Measurements from ENCODE around the gene PRPF31. TPM values are rescaled to one million over a fixed set of nuclear protein-coding genes. Genes with fewer than 3 reads are reported as not detected.

The PRPF31 gene
- total and polyA plus RNA-seq, 2 of the 4 experiments (the other 2 are of a cell fraction) = 65.4 to 66.1 TPM

DNA sequence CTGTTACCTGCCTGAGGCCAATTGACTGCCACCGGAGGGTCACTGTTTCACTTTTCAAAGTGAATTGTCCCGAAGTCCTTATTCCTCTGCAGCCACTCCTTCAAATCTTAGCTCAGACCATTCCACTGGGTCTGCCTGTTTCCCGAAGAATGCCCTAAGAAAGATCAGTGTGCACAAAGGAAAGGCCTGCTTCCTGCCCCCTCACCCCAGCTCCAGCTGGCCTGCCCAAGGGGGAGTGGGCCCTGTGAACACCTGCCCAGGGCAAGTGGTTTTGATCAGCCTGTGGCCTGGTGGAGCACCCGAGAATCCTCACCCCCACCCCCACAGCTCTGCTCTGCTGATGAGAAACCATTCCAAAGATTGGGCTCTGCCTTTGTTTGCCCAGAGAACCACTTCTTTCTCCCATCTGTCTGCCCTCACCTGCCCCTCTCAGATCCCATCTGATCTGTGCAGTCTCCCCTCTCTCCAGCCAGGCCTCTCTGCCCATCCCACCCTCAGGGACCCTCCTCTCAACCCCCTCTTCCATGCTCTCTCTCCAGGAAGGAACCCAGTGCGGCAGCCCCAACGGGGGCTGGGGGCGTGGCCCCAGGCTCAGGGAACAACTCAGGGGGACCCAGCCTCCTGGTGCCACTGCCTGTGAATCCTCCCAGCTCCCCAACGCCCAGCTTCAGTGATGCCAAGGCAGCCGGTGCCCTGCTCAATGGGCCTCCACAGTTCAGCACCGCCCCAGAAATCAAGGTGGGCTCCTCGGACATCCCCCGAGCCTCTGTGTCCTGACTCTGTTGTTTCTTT, 33.7 kb downstream of the PRPF31 start:
- TF ChIP-seq POLR2A (IDR thresholded peaks at IDR 0.05; ENCODE audit: low read depth, low read length) (no peak), RAD21 (IDR thresholded peaks at IDR 0.05; ENCODE audit: low read length) (no peak), MXI1 (IDR thresholded peaks at IDR 0.05; ENCODE audit: borderline replicate concordance, low read depth, low read length) (no peak), SMC3 (IDR thresholded peaks at IDR 0.05; ENCODE audit: low read depth, low read length) (no peak), FOS (IDR thresholded peaks at IDR 0.05; ENCODE audit: low read depth, low read length) (no peak), RCOR1 (IDR thresholded peaks at IDR 0.05; ENCODE audit: insufficient replicate concordance, low read length) (no peak), CEBPB (IDR thresholded peaks at IDR 0.05; ENCODE audit: low read depth, low read length) (no peak), CHD1 (IDR thresholded peaks at IDR 0.05; ENCODE audit: low read depth, low read length) (no peak)
- TF ChIP-seq, protein P1, sequence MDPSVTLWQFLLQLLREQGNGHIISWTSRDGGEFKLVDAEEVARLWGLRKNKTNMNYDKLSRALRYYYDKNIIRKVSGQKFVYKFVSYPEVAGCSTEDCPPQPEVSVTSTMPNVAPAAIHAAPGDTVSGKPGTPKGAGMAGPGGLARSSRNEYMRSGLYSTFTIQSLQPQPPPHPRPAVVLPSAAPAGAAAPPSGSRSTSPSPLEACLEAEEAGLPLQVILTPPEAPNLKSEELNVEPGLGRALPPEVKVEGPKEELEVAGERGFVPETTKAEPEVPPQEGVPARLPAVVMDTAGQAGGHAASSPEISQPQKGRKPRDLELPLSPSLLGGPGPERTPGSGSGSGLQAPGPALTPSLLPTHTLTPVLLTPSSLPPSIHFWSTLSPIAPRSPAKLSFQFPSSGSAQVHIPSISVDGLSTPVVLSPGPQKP (IDR thresholded peaks at IDR 0.05; ENCODE audit: borderline replicate concordance, low read depth, low read length) = no peak
- TF ChIP-seq, protein P2, sequence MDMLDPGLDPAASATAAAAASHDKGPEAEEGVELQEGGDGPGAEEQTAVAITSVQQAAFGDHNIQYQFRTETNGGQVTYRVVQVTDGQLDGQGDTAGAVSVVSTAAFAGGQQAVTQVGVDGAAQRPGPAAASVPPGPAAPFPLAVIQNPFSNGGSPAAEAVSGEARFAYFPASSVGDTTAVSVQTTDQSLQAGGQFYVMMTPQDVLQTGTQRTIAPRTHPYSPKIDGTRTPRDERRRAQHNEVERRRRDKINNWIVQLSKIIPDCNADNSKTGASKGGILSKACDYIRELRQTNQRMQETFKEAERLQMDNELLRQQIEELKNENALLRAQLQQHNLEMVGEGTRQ (IDR thresholded peaks at IDR 0.05; ENCODE audit: low read depth, low read length) = no peak
- no peak overlapping the region for H3K4me3 ChIP-seq (ENCODE audit: insufficient read depth, low read depth, low read length)
- peaks cover 11% of the 10 kb centered on the region; the same call in 1 of the 2 replicates for H4K20me1 ChIP-seq (ENCODE audit: insufficient read depth, low read length)
- H2BK120ac ChIP-seq (ENCODE audit: low read depth, low read length) = no peak overlapping the region
- H2BK5ac ChIP-seq (ENCODE audit: low read depth, low read length, poor library complexity, severe bottlenecking) = no peak overlapping the region
- no peak overlapping the region for H3K18ac ChIP-seq (ENCODE audit: low read depth, low read length)
- H3K27me3 ChIP-seq (ENCODE audit: control insufficient read depth, insufficient read depth, low read length) = no peaks in the 10 kb centered on the region
- peaks cover 88% of the 10 kb centered on the region for H3K36me3 ChIP-seq (ENCODE audit: control insufficient read depth, insufficient read depth, low read length)
- CTCF ChIA-PET = no interaction called here
- no peak overlapping the region for H2AK5ac ChIP-seq (ENCODE audit: low read depth, low read length)
- no TSS peak for BruUV-seq (replicated peaks)
- H4K8ac ChIP-seq (ENCODE audit: low read depth in 2 of 2, low read length in 2 of 2) = no peak overlapping the region
- peaks cover 8 to 18% of the 10 kb centered on the region in 2 experiments; a peak in 3 of 4 replicates for H3K79me1 ChIP-seq (ENCODE audit: low read depth in 1 of 2, low read length in 2 of 2)
- DNase-seq (no peak), ATAC-seq (ENCODE audit: low read depth) (no peak)
- no peak overlapping the region for H3K14ac ChIP-seq (replicated peaks; ENCODE audit: low read depth, low read length)
- H2AFZ ChIP-seq (replicated peaks; ENCODE audit: low read length, poor library complexity) = no peak overlapping the region
- H3K23ac ChIP-seq (ENCODE audit: low read depth, low read length) = no peak overlapping the region
- no peaks in the 10 kb centered on the region for H3K9me3 ChIP-seq (ENCODE audit: control insufficient read depth, insufficient read depth, low read length)
- H3K9ac ChIP-seq (ENCODE audit: low read depth, low read length) = no peak overlapping the region
- 89% methylated on average over 9 of the region's 12 CpGs; no CpG with 5 or more reads in 1 of the 2 experiments for whole genome bisulfite sequencing, 2 experiments (ENCODE audit: extremely low coverage in 2 of 2, insufficient read length in 1 of 2)
- H4K5ac ChIP-seq (ENCODE audit: low read depth, low read length) = no peak overlapping the region
- no peak overlapping the region for H2AK9ac ChIP-seq (replicated peaks; ENCODE audit: low read depth, low read length, poor library complexity)
- no peaks in the 10 kb centered on the region for H3K4me1 ChIP-seq (ENCODE audit: control insufficient read depth, insufficient read depth, low read length)
- H3K9me1 ChIP-seq (ENCODE audit: insufficient read depth, low read length) = no peaks in the 10 kb centered on the region
- dilution Hi-C loops (cut with HindIII; ENCODE audit: low sequenced_read_pairs, unreplicated experiment) = no loop called here
- H3K4me2 ChIP-seq (ENCODE audit: low read depth, low read length) = no peak overlapping the region
- H4K91ac ChIP-seq (ENCODE audit: insufficient read depth, low read depth, low read length) = no peak overlapping the region
- intact Hi-C loops (cut with micrococcal nuclease) = no loop called here
- in situ Hi-C loops (cut with MboI; ENCODE audit: low sequenced_read_pairs) = loop anchor here (25.0 kb wide), 1 partner anchor 1513 kb away; the partner anchor contains the start of gene U2AF2
- no peak overlapping the region for H3K4ac ChIP-seq (ENCODE audit: low read depth, low read length)
- POLR2A ChIA-PET (ENCODE audit: unreplicated experiment) = no interaction called here
- no peak overlapping the region for H3K56ac ChIP-seq (ENCODE audit: extremely low read depth, insufficient read depth, low read length)
- H2BK15ac ChIP-seq (ENCODE audit: low read depth, low read length) = no peak overlapping the region
- no peak overlapping the region for H3K27ac ChIP-seq (ENCODE audit: insufficient read depth, low read length)
- no peak overlapping the region for H2BK20ac ChIP-seq (ENCODE audit: low read depth, low read length)
